ENCODE data around the gene SEMA3A. TPM values are rescaled to one million over a fixed set of nuclear protein-coding genes. Genes with fewer than 3 reads are reported as not detected.

The SEMA3A gene
- total and polyA plus RNA-seq, 2 of the 4 experiments (the other 2 are of a cell fraction) = 31.2 to 213 TPM

- Histone ChIP-seq H3K56ac (ENCODE audit: extremely low read depth, insufficient read depth, low read length) (no peak overlapping the region), H4K5ac (ENCODE audit: low read depth, low read length) (no peak overlapping the region), H3K14ac (replicated peaks; ENCODE audit: low read depth, low read length) (no peak overlapping the region), H3K18ac (ENCODE audit: low read depth, low read length) (no peak overlapping the region), H3K27me3 (ENCODE audit: control insufficient read depth, insufficient read depth, low read length) (no peaks in the 10 kb centered on the region), H3K4me1 (ENCODE audit: control insufficient read depth, insufficient read depth, low read length) (peaks cover 2% of the 10 kb centered on the region), H3K4me2 (ENCODE audit: low read depth, low read length) (no peak overlapping the region), H3K36me3 (ENCODE audit: control insufficient read depth, insufficient read depth, low read length) (peaks cover 6% of the 10 kb centered on the region; the same call in 1 of the 2 replicates), H3K4me3 (ENCODE audit: insufficient read depth, low read depth, low read length) (no peak overlapping the region), H3K4ac (ENCODE audit: low read depth, low read length) (peak overlapping the region; percentile 11; the same call in 1 of the 2 replicates), H2BK5ac (ENCODE audit: low read depth, low read length, poor library complexity, severe bottlenecking) (no peak overlapping the region), H2BK120ac (ENCODE audit: low read depth, low read length) (no peak overlapping the region), H2AK9ac (replicated peaks; ENCODE audit: low read depth, low read length, poor library complexity) (no peak overlapping the region), H4K91ac (ENCODE audit: insufficient read depth, low read depth, low read length) (no peak overlapping the region), H3K9me3 (ENCODE audit: control insufficient read depth, insufficient read depth, low read length) (no peaks in the 10 kb centered on the region), H2AFZ (replicated peaks; ENCODE audit: low read length, poor library complexity) (no peak overlapping the region), H2AK5ac (ENCODE audit: low read depth, low read length) (no peak overlapping the region), H3K79me1 (ENCODE audit: low read depth in 1 of 2, low read length in 2 of 2) (peaks cover 16 to 37% of the 10 kb centered on the region in 2 experiments), H4K20me1 (ENCODE audit: insufficient read depth, low read length) (peaks cover 2% of the 10 kb centered on the region; the same call in 1 of the 2 replicates), H2BK15ac (ENCODE audit: low read depth, low read length) (no peak overlapping the region), H3K9ac (ENCODE audit: low read depth, low read length) (no peak overlapping the region), H3K27ac (ENCODE audit: insufficient read depth, low read length) (peak overlapping the region; percentile 13; the same call in 1 of the 2 replicates), H4K8ac (ENCODE audit: low read depth in 2 of 2, low read length in 2 of 2) (peak overlapping the region; percentile 23 to 65; a peak in 1 of 4 replicates), H3K9me1 (ENCODE audit: insufficient read depth, low read length) (no peaks in the 10 kb centered on the region; the same call in 1 of the 2 replicates), H3K23ac (ENCODE audit: low read depth, low read length) (no peak overlapping the region), H2BK20ac (ENCODE audit: low read depth, low read length) (no peak overlapping the region)
- TF ChIP-seq FOS (IDR thresholded peaks at IDR 0.05; ENCODE audit: low read depth, low read length) (no peak), CEBPB (IDR thresholded peaks at IDR 0.05; ENCODE audit: low read depth, low read length) (no peak), MAZ (IDR thresholded peaks at IDR 0.05; ENCODE audit: borderline replicate concordance, low read depth, low read length) (no peak), CHD1 (IDR thresholded peaks at IDR 0.05; ENCODE audit: low read depth, low read length) (no peak), ELK1 (IDR thresholded peaks at IDR 0.05; ENCODE audit: borderline replicate concordance, low read depth, low read length) (no peak), USF2 (IDR thresholded peaks at IDR 0.05; ENCODE audit: low read depth, low read length) (no peak), CTCF (conservative IDR thresholded peaks at IDR 0.05; ENCODE audit: low read depth, low read length) (no peak), RAD21 (IDR thresholded peaks at IDR 0.05; ENCODE audit: low read length) (no peak), MXI1 (IDR thresholded peaks at IDR 0.05; ENCODE audit: borderline replicate concordance, low read depth, low read length) (no peak), RFX5 (IDR thresholded peaks at IDR 0.05; ENCODE audit: low read depth, low read length) (no peak), RCOR1 (IDR thresholded peaks at IDR 0.05; ENCODE audit: insufficient replicate concordance, low read length) (no peak), NFE2L2 (IDR thresholded peaks at IDR 0.05; ENCODE audit: low read depth, low read length) (no peak), SMC3 (IDR thresholded peaks at IDR 0.05; ENCODE audit: low read depth, low read length) (no peak), MAFK (IDR thresholded peaks at IDR 0.05; ENCODE audit: low read depth, low read length) (no peak), POLR2A (IDR thresholded peaks at IDR 0.05; ENCODE audit: low read depth, low read length) (no peak), BHLHE40 (IDR thresholded peaks at IDR 0.05; ENCODE audit: low read depth, low read length) (no peak)
- dilution Hi-C loops (cut with HindIII; ENCODE audit: low sequenced_read_pairs, unreplicated experiment) (no loop called here), intact Hi-C loops (cut with micrococcal nuclease) (no loop called here), in situ Hi-C loops (cut with MboI; ENCODE audit: low sequenced_read_pairs) (no loop called here)
- ChIA-PET CTCF (no interaction called here), POLR2A (ENCODE audit: unreplicated experiment) (interaction anchor here (0.6 to 0.8 kb wide), 2 partner anchors 12 to 174 kb away, joined by 3 to 5 read pairs; no protein-coding TSS in a partner anchor)
- no peak for DNase-seq
- no TSS peak for BruUV-seq (replicated peaks)
- no peak for ATAC-seq (ENCODE audit: low read depth)
These were observed 32.5 kb downstream of the SEMA3A start for GRCh38 chr7:84162125-84162524.
